KOPT-K1 (cell line): ENCODE measurements around the gene GPT2.

Source experiments
- H3K27ac ChIP-seq: fragments of 200-600 bp; sonication (generic); 2 replicates; pipeline ENCODE4 v1.5.1; 2016; ENCODE audit warnings: antibody characterized with exemption, mild to moderate bottlenecking, low read depth, low read length; ENCODE audit not compliant: poor library complexity, severe bottlenecking
- H3K36me3 ChIP-seq: fragments of 200-600 bp; sonication (generic); 2 replicates; pipeline ENCODE4 v1.5.1; 2017; ENCODE audit warnings: antibody characterized with exemption, mild to moderate bottlenecking, low read length, moderate library complexity; ENCODE audit not compliant: insufficient read depth
- H3K9me3 ChIP-seq: fragments of 200-600 bp; sonication (generic); 2 replicates; pipeline ENCODE4 v1.5.1; 2017; ENCODE audit warnings: antibody characterized with exemption, low read length, mild to moderate bottlenecking; ENCODE audit not compliant: insufficient read depth, poor library complexity, severe bottlenecking

Gene GPT2

GRCh38 chr16:46975165-46975564 is 91.0 kb downstream of the GPT2 start:
- Histone ChIP-seq H3K9me3 (no peaks in the 10 kb centered on the region), H3K36me3 (peaks cover 19% of the 10 kb centered on the region), H3K27ac (no peak overlapping the region)

DNA sequence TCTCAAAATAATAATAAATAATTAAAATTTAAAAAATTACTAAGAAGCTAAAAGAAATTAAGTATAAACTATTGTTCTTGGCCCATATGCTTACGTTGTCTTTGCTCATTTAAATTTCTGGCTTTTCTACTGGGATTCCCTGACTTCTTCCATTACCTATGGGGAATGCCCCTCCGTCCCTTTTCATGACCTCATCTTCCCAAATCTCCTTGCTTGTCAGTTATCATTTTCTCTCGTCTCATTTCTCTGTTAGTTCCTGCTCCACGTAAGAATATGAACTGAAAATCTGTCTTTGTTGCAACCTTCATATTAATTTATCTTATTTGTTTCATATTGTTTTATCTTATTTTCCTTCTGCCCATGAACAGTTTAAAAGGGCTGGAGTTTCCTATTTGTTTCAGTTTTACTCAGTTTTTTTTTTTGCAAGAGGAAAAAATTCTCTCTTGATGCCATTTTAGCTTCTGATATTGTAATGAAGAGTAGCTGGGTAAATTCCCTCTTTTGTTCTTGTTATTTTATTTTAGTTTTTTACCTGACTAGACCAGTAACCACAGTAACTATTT is 91.8 kb downstream of the GPT2 start:
- Histone ChIP-seq H3K27ac (no peak overlapping the region), H3K9me3 (no peaks in the 10 kb centered on the region), H3K36me3 (peaks cover 11% of the 10 kb centered on the region)

DNA sequence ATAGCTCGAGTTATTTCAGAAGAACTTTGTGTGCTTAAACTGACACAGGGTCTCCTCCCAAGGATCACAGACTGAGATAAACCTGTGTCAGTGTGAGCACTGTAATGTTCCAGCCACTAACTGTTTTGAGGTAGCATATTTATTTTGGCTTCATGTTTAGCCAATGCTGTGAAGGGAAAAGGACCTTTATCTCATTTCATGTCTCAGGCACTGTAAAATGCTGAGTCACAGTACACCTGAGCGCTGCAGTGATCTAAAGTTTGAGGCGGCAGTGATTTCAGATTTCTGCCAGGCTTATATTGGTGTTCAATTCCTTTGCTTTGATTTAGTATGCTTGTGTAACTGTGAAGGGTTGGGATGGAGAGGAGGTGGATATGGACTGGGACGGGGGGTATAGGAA is 92.4 kb downstream of the GPT2 start:
- H3K36me3 ChIP-seq, result peaks cover 6% of the 10 kb centered on the region; the same call in 1 of the 2 replicates
- H3K27ac ChIP-seq, result no peak overlapping the region
- H3K9me3 ChIP-seq, result no peaks in the 10 kb centered on the region
